A673 (cell line): ENCODE data around the gene BLOC1S4. TPM values are rescaled to one million over a fixed set of nuclear protein-coding genes. Genes with fewer than 3 reads are reported as not detected.
A peak's percentile ranks its signal among the peaks of the same experiment; 100 is the strongest.

Experiments used
- BruUV-seq: library from RNA; stranded (reverse); fragments of 400-500 nt; replicated peaks from 2 replicates; lab custom pipeline; 2021; lab: Mats Ljungman, UMichigan
- CTCF ChIA-PET: fragments of 300-600 bp; sonication (Branson Sonifier 250); formaldehyde crosslinking; loops from one replicate; lab custom pipeline; 2022; ENCODE audit warnings: antibody characterized with exemption; lab: Charles Lee
- POLR2A ChIA-PET: fragments of 300-600 bp; sonication (Branson Sonifier 250); formaldehyde crosslinking; loops from one replicate; lab custom pipeline; 2022; ENCODE audit warnings: antibody characterized with exemption; ENCODE audit not compliant: low non-redundant PET; lab: Charles Lee
- DNase-seq: peaks from one replicate; pipeline ENCODE4 v3.0.0-alpha.2; 2015; ENCODE audit warnings: low spot score
- H3K27ac ChIP-seq: fragments of 200-600 bp; sonication (generic); 2 replicates; pipeline ENCODE4 v1.5.1; 2016; ENCODE audit warnings: mixed run types, low read depth, mild to moderate bottlenecking, mixed read lengths, antibody characterized with exemption, low read length; ENCODE audit not compliant: poor library complexity, severe bottlenecking
- H3K27me3 ChIP-seq: fragments of 200-600 bp; sonication (generic); replicated peaks from 2 replicates; pipeline ENCODE4 v1.6.1; 2017; ENCODE audit warnings: mixed run types, low read depth, mild to moderate bottlenecking, mixed read lengths, antibody characterized with exemption, low read length; ENCODE audit not compliant: insufficient read depth, poor library complexity
- H3K36me3 ChIP-seq: fragments of 200-600 bp; sonication (generic); 2 replicates; pipeline ENCODE4 v1.6.1; 2016; ENCODE audit warnings: mixed run types, mild to moderate bottlenecking, mixed read lengths, antibody characterized with exemption, low read length; ENCODE audit not compliant: insufficient read depth, poor library complexity, severe bottlenecking
- H3K4me1 ChIP-seq: fragments of 200-600 bp; sonication (generic); 2 replicates; pipeline ENCODE4 v1.6.1; 2017; ENCODE audit warnings: mixed run types, mild to moderate bottlenecking, mixed read lengths, antibody characterized with exemption, low read length; ENCODE audit not compliant: insufficient read depth, poor library complexity, severe bottlenecking
- H3K4me3 ChIP-seq: fragments of 200-600 bp; sonication (generic); 2 replicates; pipeline ENCODE4 v1.5.1; 2016; ENCODE audit warnings: low read depth, mixed run types, mild to moderate bottlenecking, mixed read lengths, low read length; ENCODE audit not compliant: poor library complexity, severe bottlenecking
- H3K9me3 ChIP-seq: fragments of 200-600 bp; sonication (generic); 2 replicates; pipeline ENCODE4 v1.6.1; 2016; ENCODE audit warnings: mixed run types, low read depth, mild to moderate bottlenecking, mixed read lengths, antibody characterized with exemption, low read length; ENCODE audit not compliant: poor library complexity, severe bottlenecking
- CTCF ChIP-seq: fragments of 300-800, 200-600 bp; sonication (generic); conservative IDR thresholded peaks from 2 replicates; pipeline ENCODE4 v1.5.1; 2017; ENCODE audit warnings: low read depth, mild to moderate bottlenecking, antibody characterized with exemption, low read length, moderate library complexity, mixed read lengths
- EZH2 ChIP-seq: fragments of 200-600 bp; sonication (generic); IDR thresholded peaks from 2 replicates; pipeline ENCODE4 v1.6.1; 2017; ENCODE audit warnings: borderline replicate concordance, low read depth, mild to moderate bottlenecking, mixed read lengths, antibody characterized with exemption, low read length; ENCODE audit not compliant: poor library complexity, severe bottlenecking
- intact Hi-C: fragments of 100-400 bp; cut with micrococcal nuclease; formaldehyde crosslinking; loops from one replicate; pipeline ENCODE4 v1.10.0; 2022; ENCODE audit not compliant: unreplicated experiment
- total RNA-seq: library from RNA; stranded (reverse); gene quantifications from 2 replicates; pipeline ENCODE4 v1.2.3, GENCODE V29; 2021

BLOC1S4 gene
- total RNA-seq, 1 experiment from 2014 or later = 12.3 TPM

GRCh38 chr4:6709230-6710114 is 6.5 kb upstream of the BLOC1S4 start, which contains the start of gene MRFAP1L1:
Gene MRFAP1L1 (minus strand): TSS chr4:6709865. CDS start chr4:6709629, 236 bp downstream.
- intact Hi-C loops = no loop called here
- CTCF ChIA-PET = interaction anchor here (0.5 to 0.6 kb wide), 3 partner anchors 11 to 729 kb away, joined by 3 to 9 read pairs (median 3); no protein-coding TSS in a partner anchor
- peaks cover 17% of the 10 kb centered on the region for H3K4me1 ChIP-seq
- TF ChIP-seq CTCF = no peak
- no peak for TF ChIP-seq EZH2
- peak within 1 kb of the TSS; percentile 65 for H3K27ac ChIP-seq
- BruUV-seq = TSS peak; percentile 84
- H3K36me3 ChIP-seq = peaks cover 10% of the 10 kb centered on the region
- H3K27me3 ChIP-seq = no peaks in the 10 kb centered on the region
- peak within 1 kb of the TSS; percentile 72 for H3K4me3 ChIP-seq
- POLR2A ChIA-PET = interaction anchor here (0.6 kb wide), 2 partner anchors 36 to 75 kb away, joined by 4 to 7 read pairs; no protein-coding TSS in a partner anchor
- no peaks in the 10 kb centered on the region for H3K9me3 ChIP-seq
- peak; percentile 98 for DNase-seq

- no peak for TF ChIP-seq EZH2
- TF ChIP-seq CTCF = no peak
- CTCF ChIA-PET = no interaction called here
- BruUV-seq = TSS peak; percentile 24
- Histone ChIP-seq H3K4me3 (peak overlapping the region; percentile 72), H3K27ac (peak overlapping the region; percentile 65), H3K9me3 (no peaks in the 10 kb centered on the region), H3K36me3 (peaks cover 10% of the 10 kb centered on the region), H3K27me3 (no peaks in the 10 kb centered on the region), H3K4me1 (peaks cover 17% of the 10 kb centered on the region)
- POLR2A ChIA-PET = interaction anchor here (0.6 kb wide), 1 partner anchor 74 kb away, joined by 7 read pairs; no protein-coding TSS in a partner anchor
- intact Hi-C loops = no loop called here
- no peak for DNase-seq
These were observed 5.7 kb upstream of the BLOC1S4 start for GRCh38 chr4:6710282-6710681.

GRCh38 chr4:6710996-6711395 is 5.0 kb upstream of the BLOC1S4 start:
- TF ChIP-seq CTCF = no peak
- no peak for TF ChIP-seq EZH2
- CTCF ChIA-PET = no interaction called here
- Histone ChIP-seq H3K4me3 (no peak overlapping the region), H3K36me3 (peaks cover 10% of the 10 kb centered on the region), H3K27me3 (no peaks in the 10 kb centered on the region), H3K4me1 (peaks cover 17% of the 10 kb centered on the region), H3K27ac (no peak overlapping the region), H3K9me3 (no peaks in the 10 kb centered on the region)
- no TSS peak for BruUV-seq
- DNase-seq = no peak
- intact Hi-C loops = no loop called here
- POLR2A ChIA-PET = no interaction called here
